ENCODE results near the gene NFATC2.

The NFATC2 gene

DNA sequence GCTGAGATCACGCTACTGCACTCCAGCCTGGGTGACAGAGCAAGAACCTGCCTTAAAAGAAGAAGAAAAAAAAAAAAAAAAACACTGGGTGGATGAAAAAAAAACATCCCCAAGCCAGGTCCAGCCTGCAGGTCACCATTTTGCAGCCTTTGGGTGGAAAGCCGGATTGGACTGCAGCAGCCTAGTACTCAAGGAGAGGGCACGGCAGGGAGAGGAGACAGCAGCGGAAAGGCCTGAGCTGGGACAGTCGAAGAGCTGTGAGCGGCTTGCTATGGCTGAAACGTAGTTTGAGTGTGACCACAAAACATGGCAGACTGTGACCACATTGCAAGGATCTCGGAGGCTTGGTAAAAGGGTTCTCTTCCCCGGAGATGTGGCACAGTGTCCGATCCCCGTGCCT, 173.0 kb downstream of the NFATC2 start:
- DNase-seq, result no peak

DNA sequence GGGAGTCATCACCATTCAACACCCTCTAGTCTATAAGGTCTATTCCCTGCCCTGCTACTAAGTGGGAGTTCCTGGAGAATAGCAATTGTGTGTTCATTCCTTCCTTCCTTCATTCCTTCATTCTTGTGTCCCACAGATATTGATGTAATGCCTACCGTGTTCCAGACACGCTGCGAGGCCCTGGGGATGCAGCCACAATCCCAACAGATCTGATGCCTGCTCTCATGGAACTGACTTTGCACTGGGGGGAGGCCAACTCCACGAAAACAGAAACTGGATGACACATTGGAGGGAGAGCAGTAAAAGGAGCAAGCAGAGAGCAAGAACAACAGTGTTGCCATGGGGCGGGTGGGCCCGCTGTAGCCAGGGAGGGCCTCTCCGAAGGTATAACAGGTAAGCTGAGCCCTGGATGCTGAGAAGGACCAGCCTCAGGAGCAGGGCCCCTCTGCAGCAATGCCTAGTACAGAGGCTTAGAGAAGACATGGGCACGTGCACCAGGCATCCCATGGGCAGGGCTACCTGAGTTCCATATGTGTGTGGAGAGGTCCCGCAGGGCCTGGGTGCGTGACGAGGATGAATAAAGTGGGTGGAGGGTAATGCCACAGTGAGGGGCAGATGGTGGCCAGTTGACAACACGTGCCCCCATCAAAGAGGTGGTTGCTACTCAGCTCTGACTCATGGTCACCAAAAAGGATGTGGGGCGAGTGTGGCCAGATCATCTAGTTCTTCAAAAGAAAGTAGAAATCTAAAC, 173.9 kb downstream of the NFATC2 start:
- no peak for DNase-seq

DNA sequence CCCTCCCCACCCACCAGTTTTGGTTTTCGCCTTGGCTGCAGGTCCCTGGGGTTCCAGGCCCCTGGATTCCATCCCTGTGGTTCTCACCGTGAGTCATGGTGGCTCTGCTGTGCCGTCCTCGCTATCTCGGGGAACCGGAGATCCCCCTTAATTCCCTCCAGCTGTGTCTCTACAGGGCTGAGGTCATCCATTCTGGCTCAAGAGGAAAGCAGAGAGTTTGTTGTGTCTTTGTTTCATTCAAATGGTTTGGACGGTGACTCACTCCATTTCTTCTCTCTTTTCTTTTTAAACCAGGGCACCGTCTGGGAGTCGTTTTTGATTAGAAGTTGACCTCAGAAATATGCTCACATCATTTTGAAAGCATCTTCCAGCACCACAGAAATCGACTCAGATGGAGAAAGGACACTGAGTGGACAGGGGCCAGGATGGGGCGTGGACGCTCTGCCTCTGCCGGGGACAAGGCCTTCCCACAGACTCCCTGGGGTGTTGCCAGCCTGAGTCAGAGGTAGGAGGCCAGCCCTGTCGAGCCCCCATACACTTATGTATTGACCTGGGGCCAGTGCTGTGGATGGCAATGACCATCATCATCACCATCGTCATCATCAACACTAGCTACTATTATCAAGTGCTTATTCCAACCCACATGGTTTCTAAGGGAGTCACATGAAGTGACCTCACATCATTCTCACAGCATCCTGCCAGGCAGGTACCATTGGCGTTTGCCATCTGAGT, 176.2 kb downstream of the NFATC2 start:
- DNase-seq, result no peak

DNA sequence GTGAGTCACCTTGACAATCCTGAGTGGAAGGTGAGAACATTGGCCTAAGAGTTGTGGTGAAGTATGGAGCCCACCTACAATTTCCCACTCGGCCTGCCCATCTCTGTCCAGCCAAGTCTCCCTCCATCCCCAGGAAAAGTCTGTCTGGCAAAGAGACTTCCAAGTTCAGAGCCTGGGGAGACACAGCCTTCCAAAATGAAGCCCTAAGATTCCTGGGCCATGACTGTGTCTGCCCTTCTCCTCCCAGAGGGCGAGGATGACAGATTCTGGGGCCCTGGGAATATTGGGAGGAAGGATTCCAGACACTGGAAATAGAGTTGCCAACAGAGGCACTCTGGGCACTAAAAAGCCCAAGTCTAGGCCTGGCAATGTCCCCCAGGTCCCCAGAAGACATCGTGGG, 176.8 kb downstream of the NFATC2 start:
- DNase-seq, result no peak

DNA sequence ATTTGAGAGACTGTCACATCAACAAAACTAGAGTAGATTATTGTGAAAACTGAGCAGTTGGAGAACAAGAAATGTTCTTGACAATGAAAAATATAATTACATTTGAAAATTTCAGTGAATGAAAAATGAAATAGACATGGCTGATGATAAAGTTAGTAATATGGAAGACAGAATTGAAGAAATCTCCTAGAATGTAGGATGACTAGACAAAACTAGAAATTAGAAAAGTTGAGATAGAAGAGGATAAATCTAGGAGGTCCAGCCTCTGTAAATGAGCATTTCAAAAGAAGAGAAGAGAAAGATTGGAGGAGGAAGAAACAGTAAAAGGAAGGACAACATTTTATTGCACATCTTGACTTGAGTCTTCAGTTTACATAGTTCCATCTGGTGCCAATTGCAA, 178.7 kb downstream of the NFATC2 start:
- DNase-seq, result no peak

DNA sequence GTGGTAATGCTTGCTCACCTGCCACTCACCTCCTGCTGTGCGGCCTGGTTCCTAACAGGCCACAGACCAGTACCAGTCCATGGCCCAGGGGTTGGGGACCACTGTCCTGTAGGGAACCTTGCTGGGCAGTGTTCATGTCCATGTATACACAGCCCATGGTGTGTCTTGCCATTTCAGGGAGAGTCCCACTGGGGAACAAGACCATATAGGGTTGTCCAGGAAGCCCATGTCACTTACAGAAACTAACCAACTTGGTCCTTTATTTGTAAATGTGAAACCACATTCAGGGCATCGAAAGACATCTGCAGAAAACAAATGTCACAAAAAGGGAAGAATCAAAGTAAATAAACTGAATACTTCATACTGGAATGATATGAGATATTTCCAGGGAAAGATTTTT, 179.1 kb downstream of the NFATC2 start:
- no peak for DNase-seq

DNA sequence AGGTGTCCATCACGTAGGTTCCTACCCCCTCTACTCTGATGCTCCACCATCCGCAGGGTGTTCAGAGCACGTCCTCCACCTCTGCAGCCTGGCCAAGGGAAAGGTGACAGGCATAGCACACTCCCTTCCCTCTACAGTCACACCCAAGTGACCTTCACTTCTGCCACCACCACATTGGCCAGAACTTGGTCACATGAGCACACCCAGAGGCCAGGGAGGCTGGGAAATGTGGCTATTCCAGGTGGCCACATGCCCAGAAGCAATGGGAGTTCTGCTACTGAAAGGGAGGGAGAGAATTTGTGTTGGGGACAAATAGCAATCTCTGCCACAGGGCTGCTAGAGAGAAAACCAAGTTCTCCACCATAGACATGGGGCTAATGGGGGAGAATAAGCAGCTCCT, 180.3 kb downstream of the NFATC2 start:
- no peak for DNase-seq

DNA sequence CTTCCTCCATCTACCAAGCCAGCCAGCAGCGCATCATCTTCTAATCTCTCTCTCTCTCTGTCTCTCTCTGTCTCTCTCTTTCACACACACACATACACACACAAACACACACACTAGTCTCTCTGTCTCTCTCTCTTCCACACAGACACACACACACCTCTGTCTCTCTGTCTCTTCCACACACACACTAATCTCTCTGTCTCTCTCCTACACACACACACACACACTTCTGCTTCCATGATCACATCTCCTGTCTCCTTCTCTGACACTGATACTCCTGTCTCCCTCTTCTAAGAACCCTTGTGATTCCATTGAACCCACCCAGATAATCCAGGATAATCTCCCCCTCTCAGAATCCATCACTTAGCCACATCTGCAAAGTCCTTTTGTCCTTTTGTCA, 181.3 kb downstream of the NFATC2 start:
- no peak for DNase-seq

DNA sequence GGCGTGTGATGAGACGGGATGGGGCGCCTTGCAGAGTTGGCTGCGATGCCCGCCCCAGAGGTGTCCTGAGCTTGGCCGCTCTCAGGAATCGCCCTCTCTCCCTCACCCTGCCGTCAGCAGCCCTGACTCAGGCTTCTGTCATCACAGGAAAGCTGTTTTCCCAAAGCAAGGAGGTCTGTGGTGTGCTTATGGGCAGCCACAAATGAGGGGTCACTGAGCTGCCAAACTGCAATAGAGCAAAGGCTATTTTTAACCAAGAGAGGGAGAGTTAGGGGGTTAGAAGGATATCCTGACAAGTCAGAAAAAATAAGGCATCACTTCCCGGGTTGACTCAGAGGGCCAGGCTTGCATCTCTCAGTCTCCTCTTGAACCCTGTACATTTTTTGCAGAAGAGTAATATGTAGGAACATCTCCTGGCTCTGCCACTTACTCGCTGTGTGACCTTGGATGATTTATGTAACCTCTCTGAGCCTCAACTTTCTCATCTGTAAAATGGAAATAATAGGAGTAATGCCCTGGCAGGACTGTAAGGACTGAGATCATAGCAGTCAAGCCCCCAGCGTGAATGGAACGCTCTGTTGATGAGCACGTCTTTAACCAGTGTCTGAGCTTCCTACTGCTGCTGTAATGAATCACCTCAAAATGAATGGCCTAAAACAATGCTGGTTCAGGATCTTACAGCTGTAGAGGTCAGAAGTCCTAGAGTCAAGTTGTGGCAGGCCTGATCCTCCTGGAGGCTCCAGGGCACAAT, 181.9 kb downstream of the NFATC2 start:
- no peak for DNase-seq

DNA sequence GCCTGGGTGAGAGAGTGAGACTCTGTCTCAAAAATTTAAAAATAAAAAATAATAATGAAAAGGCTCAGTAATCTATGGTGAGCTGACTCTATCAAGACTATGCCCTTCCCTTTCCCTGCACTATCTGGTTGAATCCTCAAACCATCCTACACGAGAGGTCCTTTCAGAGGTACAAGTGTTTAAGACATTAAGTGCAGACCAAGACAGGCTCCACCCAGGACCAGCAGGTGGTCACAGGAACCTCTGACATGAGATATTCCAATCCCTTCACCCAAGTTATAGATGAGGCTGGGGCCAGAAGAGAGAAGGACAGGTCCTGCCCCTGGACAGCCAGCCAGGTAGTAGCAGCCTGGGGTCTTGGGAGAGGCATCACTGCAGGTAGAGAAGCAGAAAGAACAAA, 182.6 kb downstream of the NFATC2 start:
- no peak for DNase-seq

DNA sequence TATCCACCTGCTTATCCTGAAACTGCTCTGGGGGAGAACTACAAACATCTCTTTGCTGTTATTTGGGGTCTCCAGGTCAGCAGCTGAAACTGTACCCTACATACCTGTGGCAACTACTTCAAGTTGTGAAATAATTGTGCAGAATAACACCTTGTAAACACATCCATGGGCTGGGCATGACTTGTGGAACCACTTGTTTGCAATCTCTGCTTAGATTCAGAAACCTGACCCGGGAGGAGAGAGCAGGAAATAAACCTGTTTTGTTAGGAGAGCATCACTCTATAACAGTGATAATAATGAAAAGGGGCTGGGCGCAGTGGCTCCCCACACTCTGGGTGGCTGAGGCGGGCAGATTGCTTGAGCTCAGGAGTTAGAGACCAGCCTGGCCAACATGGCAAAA, 183.1 kb downstream of the NFATC2 start:
- DNase-seq, result no peak

DNA sequence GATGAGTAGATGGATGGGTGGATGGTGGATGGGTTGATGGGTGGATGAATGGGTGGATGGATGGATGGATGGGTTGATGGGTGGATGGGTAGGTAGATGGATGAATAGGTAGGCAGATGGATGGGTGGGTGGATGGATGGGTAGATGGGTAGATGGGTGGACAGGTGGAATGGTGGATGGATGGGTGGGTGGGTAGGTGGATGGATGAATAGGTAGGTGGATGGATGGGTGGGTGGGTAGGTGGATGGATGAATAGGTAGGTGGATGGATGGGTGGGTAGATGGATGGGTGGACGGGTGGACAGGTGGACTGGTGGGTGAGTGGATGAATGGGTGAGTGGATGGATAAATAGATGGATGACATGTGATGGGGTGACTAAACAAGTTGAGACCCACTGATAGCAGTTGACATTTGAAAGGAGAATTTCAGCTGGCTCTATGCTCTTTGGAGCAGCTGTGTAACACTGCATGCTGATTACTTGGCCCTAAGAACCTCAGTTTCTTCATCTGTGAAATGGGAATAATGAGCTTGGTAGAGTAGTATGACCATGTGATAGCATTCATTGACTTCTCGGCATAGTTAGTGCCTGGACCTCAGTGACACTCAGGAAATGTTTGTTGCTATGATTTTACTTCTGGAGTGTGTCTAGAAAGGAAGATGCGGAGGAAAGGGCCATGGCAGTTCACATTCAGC, 184.3 kb downstream of the NFATC2 start:
- DNase-seq, result no peak

DNA sequence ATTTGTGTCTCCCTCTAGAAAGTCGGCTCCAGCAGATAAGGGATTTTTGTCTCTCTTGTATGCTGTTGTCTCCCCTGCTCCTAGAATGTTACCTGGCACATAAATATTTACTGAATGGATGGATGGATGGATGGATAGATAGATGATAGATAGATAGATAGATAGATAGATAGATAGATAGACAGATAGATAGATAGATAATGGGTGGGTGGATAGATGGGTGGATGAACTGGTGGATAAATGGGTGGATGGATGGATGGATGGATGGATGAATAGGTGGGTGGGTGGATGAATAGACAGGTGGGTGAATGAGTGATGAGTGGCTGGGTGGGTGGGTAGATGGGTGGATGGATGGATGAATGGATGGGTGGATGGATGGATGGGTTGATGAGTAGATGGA, 185.0 kb downstream of the NFATC2 start:
- no peak for DNase-seq

DNA sequence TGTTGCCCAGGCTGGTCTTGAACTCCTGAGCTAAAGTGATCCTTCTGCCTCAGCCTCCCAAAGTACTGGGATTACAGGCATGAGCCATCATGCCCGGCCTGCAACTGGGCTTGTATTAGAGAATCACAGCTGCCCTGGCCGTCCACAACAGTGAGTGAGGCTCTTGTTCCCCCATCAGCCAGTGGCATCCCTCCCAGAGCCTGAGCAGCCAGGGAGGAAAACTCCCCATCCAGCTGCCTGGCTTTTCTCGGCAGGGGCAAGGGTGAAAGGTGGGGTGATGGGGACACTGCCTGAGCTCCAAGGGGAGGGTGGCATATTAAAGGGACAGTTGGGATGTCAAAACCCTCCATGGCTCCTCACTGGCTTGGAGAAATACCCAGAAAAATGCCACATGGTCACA, 185.6 kb downstream of the NFATC2 start:
- DNase-seq, result no peak

DNA sequence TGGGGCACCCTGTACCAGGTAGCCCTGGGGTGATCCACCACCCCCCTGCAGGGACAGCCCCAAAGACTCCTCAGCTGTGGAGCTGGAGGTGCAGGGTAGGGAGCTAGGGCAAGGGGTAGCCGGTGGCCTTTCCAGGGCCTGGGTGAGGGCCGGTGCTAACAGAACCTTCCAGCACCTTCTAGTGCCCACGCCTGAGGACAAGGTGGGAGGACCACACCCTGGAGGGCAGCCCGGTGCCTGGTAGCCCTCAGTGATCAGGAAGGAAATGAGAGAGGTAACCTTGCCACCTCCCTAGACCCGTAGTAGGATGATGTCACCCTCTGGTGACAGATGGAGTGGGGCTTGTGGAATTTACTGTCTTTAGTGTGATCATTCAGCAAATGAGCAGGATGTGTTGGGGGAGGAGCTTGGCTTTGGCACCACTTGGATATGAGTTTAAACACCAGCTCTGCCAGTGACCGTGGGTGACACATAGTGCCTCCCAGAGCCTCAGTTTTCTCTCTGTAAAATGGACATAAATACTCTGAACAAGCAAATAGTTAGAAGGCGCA, 187.7 kb downstream of the NFATC2 start:
- DNase-seq, result no peak

DNA sequence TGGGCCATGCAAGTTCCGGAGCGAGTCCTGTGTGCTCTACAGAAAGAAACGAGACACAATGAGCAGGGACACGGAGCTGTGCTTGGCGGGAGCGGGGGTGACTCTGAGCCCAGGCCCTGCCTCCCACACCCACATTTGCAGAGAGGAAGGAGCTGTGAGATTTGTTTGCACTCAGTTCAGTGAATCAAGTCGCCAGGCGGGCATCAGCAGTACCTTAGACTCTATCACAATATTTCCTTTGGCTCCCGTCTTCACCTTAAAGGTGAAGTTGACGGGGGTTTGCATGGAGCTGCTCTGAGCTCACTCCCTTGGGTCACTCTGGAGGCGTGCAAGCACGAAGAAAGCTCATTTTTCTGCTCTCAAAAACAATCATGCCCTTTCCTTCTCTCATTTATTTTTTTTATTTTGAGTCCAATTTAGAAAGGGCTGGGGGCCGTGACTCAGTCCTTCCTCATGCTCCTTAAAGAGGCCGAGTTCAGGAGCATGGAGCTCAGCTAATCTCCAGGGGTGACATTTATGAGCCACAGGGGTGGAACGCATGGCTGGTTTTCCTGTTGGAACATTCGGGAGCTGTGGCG, 188.2 kb downstream of the NFATC2 start:
- DNase-seq, result no peak

DNA sequence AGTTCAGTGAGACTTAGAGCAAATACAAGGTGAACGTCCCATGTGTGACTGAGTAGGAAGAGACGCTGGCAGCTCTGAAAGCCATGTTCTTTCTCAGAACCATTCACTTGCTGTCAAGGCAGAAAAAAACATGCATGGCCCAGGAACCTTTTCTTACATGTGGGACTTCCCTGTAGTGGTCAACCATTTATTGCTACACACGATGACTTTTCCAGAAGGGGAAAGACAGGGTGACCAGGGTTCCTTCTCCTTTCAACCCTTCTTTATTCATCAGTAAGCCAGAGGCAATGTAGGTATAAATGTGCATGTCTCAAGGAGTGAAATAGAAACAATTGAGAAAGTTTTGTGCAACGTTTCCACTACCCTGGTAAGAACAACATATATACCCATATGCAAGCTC, 189.0 kb downstream of the NFATC2 start:
- no peak for DNase-seq

DNA sequence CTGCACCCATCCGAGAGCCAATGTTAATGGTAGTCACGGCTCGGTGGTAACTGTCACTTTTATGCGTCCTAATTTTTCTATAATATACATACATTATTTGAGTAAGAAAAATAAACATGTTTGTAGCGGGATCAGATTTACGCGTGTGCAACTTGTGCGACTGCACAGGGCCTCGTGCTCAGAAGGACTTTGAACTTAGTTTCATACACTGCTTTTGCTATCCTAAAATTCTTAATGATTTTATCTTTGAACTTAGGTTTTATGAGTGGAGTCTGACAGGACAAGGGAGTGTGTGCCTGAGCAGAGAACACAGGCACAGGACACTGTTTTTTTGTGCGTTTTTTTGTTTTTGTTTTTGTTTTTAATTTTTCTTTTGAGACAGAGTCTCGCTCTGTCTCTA, 189.7 kb downstream of the NFATC2 start:
- DNase-seq, result no peak

DNA sequence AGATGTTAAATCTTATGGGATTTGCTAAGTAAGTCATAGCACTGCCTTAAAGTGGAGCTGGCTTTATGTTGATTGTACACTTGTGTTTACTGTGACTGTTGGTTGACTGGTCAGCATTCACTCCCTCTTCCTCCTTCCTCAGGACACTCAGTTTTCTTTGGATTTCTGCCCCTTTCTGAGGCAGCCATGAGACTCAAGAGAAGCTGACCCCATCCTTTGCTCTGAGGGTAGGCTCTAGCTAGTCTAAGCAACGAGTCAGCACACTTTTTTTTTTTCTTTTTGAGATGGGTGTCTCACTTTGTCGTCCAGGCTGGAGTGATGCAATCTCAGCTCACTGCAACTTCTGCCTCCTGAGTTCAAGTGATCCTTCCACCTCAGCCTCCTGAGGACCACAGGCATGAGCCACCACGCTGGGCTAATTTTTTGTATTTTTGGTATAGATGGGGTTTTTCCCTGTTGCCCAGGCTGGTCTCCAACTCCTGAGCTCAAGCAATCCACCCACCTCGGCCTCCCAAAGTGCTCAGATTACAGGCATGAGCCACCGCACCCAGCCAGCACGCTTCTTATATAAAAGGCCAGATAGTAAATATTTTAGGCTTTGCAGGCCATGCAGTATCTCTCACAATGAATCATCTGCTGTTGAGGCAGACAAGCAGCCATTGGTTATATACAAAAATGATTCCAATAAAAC, 191.4 kb downstream of the NFATC2 start:
- DNase-seq, result no peak

DNA sequence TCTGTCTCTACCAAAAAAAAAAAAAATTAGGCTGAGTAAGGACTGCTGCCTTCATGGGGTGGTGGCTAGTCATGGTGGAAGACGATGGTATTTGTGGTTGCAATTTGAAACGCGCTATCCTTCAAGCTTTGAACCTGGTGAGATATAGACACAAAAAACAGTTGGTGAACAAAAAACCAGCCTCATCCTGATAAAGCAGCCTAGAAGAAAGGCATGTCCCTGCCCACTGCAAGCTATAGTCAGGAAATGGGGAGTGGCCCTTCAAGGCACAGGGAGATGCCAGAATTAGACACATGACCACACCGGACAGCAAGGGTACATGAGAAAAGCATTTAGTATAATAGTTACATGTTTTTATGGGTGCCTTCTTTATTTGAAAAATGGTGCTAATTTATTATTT, 193.6 kb downstream of the NFATC2 start:
- no peak for DNase-seq

DNA sequence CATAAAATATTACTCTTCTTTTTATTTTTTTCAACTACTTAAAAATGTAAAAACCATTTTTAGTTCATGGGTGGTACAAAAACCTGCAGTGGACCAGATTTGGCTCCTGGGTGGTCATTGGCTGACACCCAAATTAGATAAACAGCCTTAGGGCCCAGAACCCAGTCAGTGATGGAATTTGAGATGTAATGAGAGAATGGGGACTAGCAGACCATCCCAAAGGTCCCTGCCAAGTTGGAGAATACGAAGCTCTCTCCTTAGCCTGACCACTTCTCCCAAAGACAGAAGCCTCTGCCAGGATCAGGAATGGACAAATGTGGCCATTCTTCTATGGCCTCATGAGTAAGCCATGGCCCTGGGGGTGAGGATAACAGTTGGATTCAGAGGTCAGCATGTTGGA, 194.7 kb downstream of the NFATC2 start:
- DNase-seq, result no peak

Data from effector CD4-positive, alpha-beta T cell (primary cell).